Measurements from ENCODE around the gene APP. TPM values are rescaled to one million over a fixed set of nuclear protein-coding genes. Genes with fewer than 3 reads are reported as not detected.

APP gene
- total RNA-seq, 2 donors from 2014 or later, result 410 to 411 TPM

DNA sequence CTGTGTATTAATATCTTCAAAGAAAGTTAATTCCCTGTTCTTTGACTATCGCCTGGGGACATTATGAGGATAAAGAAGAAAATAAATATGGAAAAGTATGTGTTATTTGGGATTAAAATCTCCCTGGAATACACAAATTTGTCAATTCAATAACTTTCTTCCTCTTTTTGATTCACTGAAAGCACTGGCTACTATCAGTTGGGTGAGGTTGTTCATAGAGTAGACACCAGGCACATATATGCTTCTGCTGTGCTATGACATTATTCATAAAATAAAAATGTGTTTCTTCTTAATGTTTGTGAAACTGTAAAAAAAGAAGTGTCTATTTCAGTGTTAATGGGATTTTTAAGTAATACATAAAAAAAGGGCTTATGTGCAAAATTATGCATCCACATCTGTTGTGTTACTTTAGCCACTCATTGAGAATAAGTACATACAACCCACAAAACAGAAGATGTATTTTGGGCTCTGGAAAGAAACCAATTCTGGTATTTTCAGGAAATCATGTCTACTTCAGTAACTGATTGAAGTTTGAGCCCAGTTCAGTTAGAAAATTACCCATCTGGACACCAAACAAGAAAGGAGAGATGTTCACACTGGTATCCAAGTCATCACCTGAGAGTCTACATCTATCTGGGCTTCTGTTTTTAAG lies 266.4 kb downstream of the APP start:
- DNase-seq (ENCODE audit: low spot score), result no peak
- intact Hi-C loops (cut with DNase I), result no loop called here

DNA sequence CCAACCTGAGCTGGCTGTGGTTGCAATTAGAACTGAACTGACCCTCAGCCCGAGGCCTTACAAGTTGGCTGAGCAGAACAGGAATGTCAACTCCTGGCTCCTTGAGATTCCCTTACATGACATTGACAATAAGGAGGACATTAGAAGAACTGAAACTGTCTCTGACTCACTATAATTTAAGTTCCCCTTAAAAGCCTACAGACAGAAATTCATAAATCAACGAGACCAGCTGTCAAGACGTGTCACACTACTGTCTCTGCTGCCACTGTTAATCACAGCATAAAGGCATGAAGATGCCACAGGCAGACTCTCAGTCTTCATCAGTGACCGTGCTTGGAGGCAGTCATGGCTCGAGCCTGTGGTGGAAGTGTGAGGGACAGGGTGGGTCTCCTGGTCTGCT lies 267.0 kb downstream of the APP start:
- intact Hi-C loops (cut with DNase I), result no loop called here
- DNase-seq (ENCODE audit: low spot score), result no peak

DNA sequence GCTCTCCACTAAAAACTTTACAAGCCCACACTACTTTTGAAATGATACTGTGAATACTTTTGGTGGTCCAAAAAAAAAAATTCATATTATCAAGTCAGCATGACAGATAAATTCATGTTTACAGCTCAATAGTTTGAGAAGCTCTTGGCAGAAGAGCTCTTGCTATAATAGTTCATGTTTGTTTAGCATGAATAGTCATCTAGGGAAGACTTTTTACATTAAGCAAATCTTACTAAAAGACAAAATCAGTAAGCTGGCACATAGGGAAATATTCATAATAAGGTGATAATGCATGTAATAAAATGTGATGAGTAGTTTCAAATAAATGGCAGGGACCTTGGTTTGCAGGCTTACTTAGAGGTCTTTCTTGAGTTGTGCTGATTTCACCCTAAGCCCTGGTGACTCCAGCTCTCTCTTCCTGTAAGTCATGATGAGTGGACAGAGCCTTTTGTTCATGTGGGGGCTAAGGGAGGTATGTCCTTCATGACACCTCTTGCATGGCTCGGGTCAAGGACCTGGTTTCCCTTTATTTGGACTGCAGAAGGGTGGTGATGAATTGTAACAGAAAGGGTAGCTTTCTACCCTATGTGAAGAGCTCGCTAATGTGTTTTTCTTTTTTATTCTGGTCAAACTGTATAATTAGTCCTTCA lies 269.1 kb downstream of the APP start:
- intact Hi-C loops (cut with DNase I), result no loop called here
- no peak for DNase-seq (ENCODE audit: low spot score)

GRCh38 chr21:25898671-25899070 lies 271.9 kb downstream of the APP start:
- no peak for DNase-seq (ENCODE audit: low spot score)
- intact Hi-C loops (cut with DNase I), result no loop called here

- DNase-seq (ENCODE audit: low spot score), result no peak
- intact Hi-C loops (cut with DNase I), result no loop called here
Measured at GRCh38 chr21:25897383-25897782, 273.2 kb downstream of the APP start.

- intact Hi-C loops (cut with DNase I), result no loop called here
- DNase-seq (ENCODE audit: low spot score), result no peak
Measured at GRCh38 chr21:25896501-25897056, 274.0 kb downstream of the APP start.

- no peak for DNase-seq (ENCODE audit: low spot score)
- intact Hi-C loops (cut with DNase I), result no loop called here
Measured at GRCh38 chr21:25895565-25896205, 274.9 kb downstream of the APP start.

DNA sequence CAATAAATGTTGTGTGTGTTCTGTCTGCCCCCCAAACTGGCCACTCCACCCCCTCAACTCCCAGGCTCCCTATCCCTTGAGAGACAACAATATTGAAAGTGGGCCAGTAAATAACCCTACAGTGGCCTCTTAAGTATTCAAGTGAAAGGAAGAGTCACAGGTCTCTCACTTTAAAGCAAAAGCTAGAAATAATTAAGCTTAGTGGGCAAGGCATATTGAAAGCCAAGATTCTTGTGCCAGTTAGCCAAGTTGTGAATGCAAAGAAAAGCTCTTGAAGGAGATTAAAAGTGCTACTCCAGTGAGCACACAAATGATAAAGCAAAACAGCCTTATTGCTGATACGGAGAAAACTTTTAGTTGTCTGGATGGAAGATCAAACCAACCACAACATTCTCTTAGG lies 277.4 kb downstream of the APP start:
- intact Hi-C loops (cut with DNase I), result no loop called here
- DNase-seq (ENCODE audit: low spot score), result no peak

DNA sequence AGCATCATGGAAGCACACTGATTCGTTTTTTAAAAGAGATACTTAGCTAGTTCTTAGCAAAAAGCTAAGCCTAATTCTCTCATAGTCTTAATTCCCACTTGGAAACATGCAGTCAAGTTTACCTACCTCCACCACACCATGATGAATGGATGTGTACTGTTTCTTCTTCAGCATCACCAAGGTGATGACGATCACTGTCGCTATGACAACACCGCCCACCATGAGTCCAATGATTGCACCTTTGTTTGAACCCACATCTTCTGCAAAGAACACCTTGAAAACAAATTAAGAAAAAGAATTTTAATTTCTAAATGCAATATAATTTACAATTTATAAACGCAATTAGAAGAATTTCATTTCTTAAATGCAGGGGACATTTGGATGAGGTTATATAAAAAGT lies 279.0 kb downstream of the APP start:
- intact Hi-C loops (cut with DNase I), result no loop called here
- no peak for DNase-seq (ENCODE audit: low spot score)

DNA sequence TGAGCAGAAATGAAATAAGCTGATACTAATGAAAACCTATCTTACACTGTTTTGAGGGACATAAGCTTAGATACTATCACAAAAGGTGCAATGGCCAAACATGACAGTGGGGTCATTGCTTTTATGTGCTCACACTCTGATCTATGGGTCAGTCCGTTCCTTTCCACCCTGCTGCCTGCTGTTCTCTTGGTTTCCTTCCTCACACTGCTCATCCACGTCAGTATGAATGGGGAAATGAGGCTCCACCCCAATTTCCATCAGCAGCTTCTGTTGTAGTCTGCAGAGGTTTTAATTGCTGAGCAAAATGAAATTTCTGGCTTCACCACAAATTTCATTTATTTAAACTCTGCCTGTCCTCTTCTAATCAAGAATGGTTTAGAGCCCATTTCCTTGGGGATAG lies 280.6 kb downstream of the APP start:
- intact Hi-C loops (cut with DNase I), result no loop called here
- no peak for DNase-seq (ENCODE audit: low spot score)

DNA sequence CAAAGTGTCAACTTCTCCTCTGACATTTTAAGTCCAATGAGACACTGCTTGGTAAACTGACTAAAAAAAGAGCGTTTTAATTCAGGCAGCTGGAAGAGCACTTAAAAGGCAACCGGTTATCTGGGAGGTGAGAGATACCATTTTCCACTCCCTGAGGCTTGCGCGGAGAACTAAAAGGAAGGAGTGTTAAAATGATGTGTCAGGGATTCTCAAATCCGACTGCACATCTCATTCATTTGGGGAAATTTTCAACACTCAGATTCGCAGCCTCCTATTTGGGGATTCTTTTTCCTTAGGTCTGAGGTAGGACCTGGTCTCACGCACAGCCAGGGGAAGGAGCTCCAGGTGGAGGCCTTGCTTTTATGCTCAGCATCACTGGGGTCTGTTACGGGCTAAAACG lies 281.9 kb downstream of the APP start:
- intact Hi-C loops (cut with DNase I), result loop anchor here (10.0 kb wide), 2 partner anchors 276 to 286 kb away; partner anchors contain the start of gene APP (in 1 of the 2)
- DNase-seq (ENCODE audit: low spot score), result no peak

DNA sequence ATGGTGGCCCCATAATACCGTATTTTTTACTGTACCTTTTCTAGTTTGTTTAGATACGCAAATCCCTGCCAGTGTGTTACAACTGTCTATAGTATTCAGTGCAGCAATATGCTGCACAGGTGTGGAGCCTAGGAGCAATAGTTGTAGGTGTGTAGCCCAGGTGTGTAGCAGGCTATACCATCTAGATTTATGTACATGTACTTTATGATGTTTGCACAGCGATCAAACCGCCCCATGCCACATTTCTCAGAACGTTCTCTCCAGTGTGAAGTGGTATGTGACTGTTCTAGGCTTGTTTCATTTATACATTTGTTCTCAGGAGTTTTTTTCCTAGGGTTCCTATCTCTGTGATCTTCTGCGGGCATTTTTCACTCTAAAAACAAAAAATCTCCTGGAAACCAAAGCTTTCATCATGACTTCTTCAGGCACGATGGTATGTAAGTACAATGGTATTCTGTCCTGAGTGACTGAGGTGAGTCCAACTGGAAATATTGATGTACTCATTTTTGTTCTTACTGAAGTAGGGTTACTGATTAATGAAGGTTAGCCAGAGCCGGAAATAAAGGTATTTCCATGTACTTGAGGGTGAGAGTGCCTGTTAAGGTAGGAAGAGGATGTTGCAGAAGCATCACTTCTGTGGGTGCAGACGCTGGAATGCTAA lies 282.8 kb downstream of the APP start:
- intact Hi-C loops (cut with DNase I), result loop anchor here (10.0 kb wide), 2 partner anchors 277 to 287 kb away; partner anchors contain the start of gene APP (in 1 of the 2)
- DNase-seq (ENCODE audit: low spot score), result no peak

GRCh38 chr21:25887166-25887565 lies 283.4 kb downstream of the APP start:
- DNase-seq (ENCODE audit: low spot score), result no peak
- intact Hi-C loops (cut with DNase I), result loop anchor here (10.0 kb wide), 2 partner anchors 278 to 288 kb away; partner anchors contain the start of gene APP (in 1 of the 2)

DNA sequence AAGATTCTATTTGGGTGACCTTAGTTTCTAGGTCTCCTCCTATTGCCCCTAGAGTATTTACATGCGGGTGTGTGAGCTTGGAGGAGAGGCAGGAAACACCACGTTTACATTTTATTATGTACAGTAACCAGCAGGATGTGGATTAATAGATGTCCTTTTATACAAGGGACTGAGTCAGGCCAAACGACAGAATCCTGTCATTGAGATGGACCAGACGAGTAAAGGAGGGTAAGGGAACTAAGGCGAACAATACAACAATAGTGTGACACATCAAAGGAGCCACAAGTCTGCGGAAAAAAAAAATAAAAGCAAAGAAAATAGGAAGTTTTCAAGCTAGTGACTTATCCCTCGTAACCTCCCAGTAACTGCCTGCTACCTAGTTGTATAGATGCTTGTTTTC lies 284.7 kb downstream of the APP start:
- intact Hi-C loops (cut with DNase I), result loop anchor here (10.0 kb wide), 2 partner anchors 279 to 289 kb away; partner anchors contain the start of gene APP (in 1 of the 2)
- no peak for DNase-seq (ENCODE audit: low spot score)

- intact Hi-C loops (cut with DNase I), result loop anchor here (10.0 kb wide), 2 partner anchors 279 to 289 kb away; partner anchors contain the start of gene APP (in 1 of the 2)
- DNase-seq (ENCODE audit: low spot score), result no peak
Measured at GRCh38 chr21:25885405-25885804, 285.2 kb downstream of the APP start.

GRCh38 chr21:25884311-25884710 lies 286.3 kb downstream of the APP start:
- intact Hi-C loops (cut with DNase I), result loop anchor here (10.0 kb wide), 2 partner anchors 280 to 290 kb away; partner anchors contain the start of gene APP (in 1 of the 2)
- no peak for DNase-seq (ENCODE audit: low spot score)

DNA sequence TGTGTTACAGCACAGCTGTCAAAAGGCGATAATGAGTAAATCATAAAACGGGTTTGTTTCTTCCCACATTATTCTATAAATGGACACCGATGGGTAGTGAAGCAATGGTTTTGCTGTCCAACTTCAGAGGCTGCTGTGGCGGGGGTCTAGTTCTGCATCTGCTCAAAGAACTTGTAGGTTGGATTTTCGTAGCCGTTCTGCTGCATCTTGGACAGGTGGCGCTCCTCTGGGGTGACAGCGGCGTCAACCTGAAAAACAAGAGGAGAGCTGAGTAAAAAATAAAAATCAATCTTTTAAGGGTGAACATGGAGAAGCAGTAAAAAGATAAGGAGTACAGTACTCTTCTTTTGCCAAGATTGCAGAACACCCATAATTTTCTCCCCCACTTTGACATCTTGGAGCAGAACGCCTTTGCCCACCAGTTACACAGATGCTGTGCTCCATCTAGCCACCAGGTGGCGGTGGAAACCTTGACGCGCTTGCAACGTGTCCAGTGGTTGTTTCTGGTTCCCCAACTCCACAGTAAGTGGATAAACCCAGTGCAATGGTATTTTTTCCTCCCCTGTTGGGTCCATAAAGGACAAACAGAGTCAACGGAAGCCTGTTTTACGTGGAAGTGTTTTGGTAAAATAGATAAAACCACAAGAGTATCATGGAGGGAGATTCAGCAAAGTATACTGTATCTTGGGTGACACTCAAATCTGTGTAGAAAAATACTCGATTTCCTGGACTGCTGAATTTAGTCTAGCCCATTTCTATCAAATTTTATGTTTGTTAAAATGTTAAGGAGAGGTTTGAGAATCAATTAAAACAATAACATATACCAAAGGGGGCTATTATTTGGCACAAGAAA lies 288.8 kb downstream of the APP start:
- intact Hi-C loops (cut with DNase I), result loop anchor here (10.0 kb wide), 2 partner anchors 283 to 293 kb away; partner anchors contain the start of gene APP (in 1 of the 2)
- DNase-seq (ENCODE audit: low spot score), result peak; percentile 87

- intact Hi-C loops (cut with DNase I), result no loop called here
- DNase-seq (ENCODE audit: low spot score), result no peak
Measured at GRCh38 chr21:25879203-25879602, 291.4 kb downstream of the APP start.
